Smooth muscle cell (in vitro differentiated cells): ENCODE data around the gene RAB39B. TPM values are rescaled to one million over a fixed set of nuclear protein-coding genes. Genes with fewer than 3 reads are reported as not detected.

Source experiments
- DNase-seq: peaks from one replicate; lab custom pipeline; 2025; ENCODE audit not compliant: unreplicated experiment; lab: John Stamatoyannopoulos, UW
- H2AFZ ChIP-seq: fragments of 200-600 bp; sonication (generic); 2 replicates; pipeline ENCODE4 v1.6.0; 2016; ENCODE audit warnings: antibody characterized with exemption, low read depth, mild to moderate bottlenecking
- H3F3A ChIP-seq: fragments of 200-600 bp; sonication (generic); 2 replicates; pipeline ENCODE4 v1.6.0; 2017; ENCODE audit warnings: antibody characterized with exemption, low read depth
- H3K27ac ChIP-seq: fragments of 200-600 bp; sonication (generic); 2 replicates; pipeline ENCODE4 v1.5.1; 2016; ENCODE audit warnings: low read depth, mild to moderate bottlenecking
- H3K27me3 ChIP-seq: fragments of 200-600 bp; sonication (generic); 2 replicates; pipeline ENCODE4 v1.6.1; 2016; ENCODE audit warnings: low read depth, mild to moderate bottlenecking
- H3K36me3 ChIP-seq: fragments of 200-600 bp; sonication (generic); 2 replicates; pipeline ENCODE4 v1.5.1; 2016; ENCODE audit warnings: low read depth
- H3K4me1 ChIP-seq: fragments of 200-600 bp; sonication (generic); 2 replicates; pipeline ENCODE4 v1.5.1; 2016; ENCODE audit warnings: low read depth
- H3K4me2 ChIP-seq: fragments of 200-600 bp; sonication (generic); 2 replicates; pipeline ENCODE4 v1.6.0; 2016; ENCODE audit warnings: mild to moderate bottlenecking
- H3K4me3 ChIP-seq: fragments of 200-600 bp; sonication (generic); 2 replicates; pipeline ENCODE4 v1.5.1; 2016; ENCODE audit warnings: mild to moderate bottlenecking
- H3K79me2 ChIP-seq: fragments of 200-600 bp; sonication (generic); 2 replicates; pipeline ENCODE4 v1.6.0; 2016; ENCODE audit warnings: low read depth, mild to moderate bottlenecking
- H3K9ac ChIP-seq: fragments of 200-600 bp; sonication (generic); 2 replicates; pipeline ENCODE4 v1.6.0; 2016; ENCODE audit warnings: low read depth
- H3K9me3 ChIP-seq: fragments of 200-600 bp; sonication (generic); replicated peaks from 2 replicates; pipeline ENCODE4 v1.5.1; 2016; ENCODE audit warnings: low read depth
- H4K20me1 ChIP-seq: fragments of 200-600 bp; sonication (generic); 2 replicates; pipeline ENCODE4 v1.6.0; 2016; ENCODE audit warnings: low read depth
- CTCF ChIP-seq: fragments of 200-600 bp; sonication (generic); IDR thresholded peaks from 2 replicates; pipeline ENCODE4 v1.5.1; 2017; ENCODE audit warnings: borderline replicate concordance, mild to moderate bottlenecking, antibody characterized with exemption; ENCODE audit not compliant: insufficient read depth, poor library complexity, severe bottlenecking
- WGBS: methylation state at CpG from one replicate; pipeline ENCODE4 v1.1.7; 2016; ENCODE audit warnings: low lambda C conversion rate; 5-methylcytosine and 5-hydroxymethylcytosine counted together
- polyA plus RNA-seq: library from polyadenylated mRNA; unstranded; fragments of >200 nt; fragmentation: Nextera tagmentation; extraction: Ambion mirVana; gene quantifications from 2 replicates; pipeline ENCODE4 v1.2.1, GENCODE V29; 2016
- total RNA-seq: library from RNA; depleted of rRNA; stranded (reverse); fragments of >200 nt; gene quantifications from 2 replicates; pipeline ENCODE4 v1.2.3, GENCODE V29; 2014

The RAB39B gene
- total and polyA plus RNA-seq, 2 experiments from 2014 or later, result 0.04 TPM; not detected in 1

GRCh38 chrX:155259752-155260151, 4.5 kb downstream of the RAB39B start:
- H3K4me2 ChIP-seq, result no peak overlapping the region
- no peaks in the 10 kb centered on the region for H3K4me1 ChIP-seq
- H3K27ac ChIP-seq, result no peak overlapping the region
- H3K36me3 ChIP-seq, result no peaks in the 10 kb centered on the region
- H4K20me1 ChIP-seq, result no peaks in the 10 kb centered on the region
- H3F3A ChIP-seq, result no peaks in the 10 kb centered on the region
- H3K79me2 ChIP-seq, result no peaks in the 10 kb centered on the region
- no peaks in the 10 kb centered on the region for H3K27me3 ChIP-seq
- no peaks in the 10 kb centered on the region for H3K9me3 ChIP-seq
- no peak overlapping the region for H3K4me3 ChIP-seq
- no peak for DNase-seq
- no peak overlapping the region for H3K9ac ChIP-seq
- TF ChIP-seq CTCF, result no peak
- H2AFZ ChIP-seq, result no peak overlapping the region
- WGBS, result 54% methylated on average over 3 of the region's 3 CpGs

- TF ChIP-seq CTCF, result no peak
- H3K9me3 ChIP-seq, result no peaks in the 10 kb centered on the region
- H3K79me2 ChIP-seq, result no peaks in the 10 kb centered on the region
- H3K4me1 ChIP-seq, result no peaks in the 10 kb centered on the region
- 50% methylated on average over 1 of the region's 1 CpG for WGBS
- no peak overlapping the region for H3K4me2 ChIP-seq
- H3K9ac ChIP-seq, result no peak overlapping the region
- no peak overlapping the region for H3K27ac ChIP-seq
- H4K20me1 ChIP-seq, result no peaks in the 10 kb centered on the region
- no peaks in the 10 kb centered on the region for H3F3A ChIP-seq
- H2AFZ ChIP-seq, result no peak overlapping the region
- no peak for DNase-seq
- no peaks in the 10 kb centered on the region for H3K36me3 ChIP-seq
- H3K4me3 ChIP-seq, result no peak overlapping the region
- no peaks in the 10 kb centered on the region for H3K27me3 ChIP-seq
Measured at GRCh38 chrX:155251391-155251790, 12.9 kb downstream of the RAB39B start.

DNA sequence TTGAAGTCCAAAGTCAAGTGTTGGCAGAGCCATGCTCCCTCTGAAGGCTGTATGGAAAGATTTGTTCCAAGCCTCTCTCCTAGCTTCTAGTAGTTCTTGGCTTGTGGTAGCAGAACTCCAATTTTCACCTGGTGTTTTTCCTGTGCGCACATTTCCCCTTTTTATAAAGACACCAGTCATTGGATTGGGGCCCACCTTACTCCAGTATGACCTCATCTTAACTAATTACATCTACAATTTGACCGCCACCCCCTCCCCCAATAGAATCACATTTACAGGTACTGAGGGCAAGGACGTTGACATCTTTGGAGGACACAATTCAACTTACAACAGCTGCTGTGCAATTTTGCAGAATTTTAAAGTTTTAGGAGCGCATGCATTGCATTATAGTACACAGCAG, 16.8 kb downstream of the RAB39B start:
- Histone ChIP-seq H3K27me3 (no peaks in the 10 kb centered on the region), H3K79me2 (no peaks in the 10 kb centered on the region), H3K27ac (no peak overlapping the region), H3K4me2 (no peak overlapping the region), H3K9ac (no peak overlapping the region), H3K9me3 (no peaks in the 10 kb centered on the region), H3K4me1 (no peaks in the 10 kb centered on the region), H3K4me3 (no peak overlapping the region), H3F3A (no peaks in the 10 kb centered on the region), H2AFZ (no peak overlapping the region), H3K36me3 (no peaks in the 10 kb centered on the region), H4K20me1 (no peaks in the 10 kb centered on the region)
- DNase-seq, result no peak
- 65% methylated on average over 4 of the region's 4 CpGs for WGBS
- TF ChIP-seq CTCF, result no peak

- DNase-seq, result no peak
- no peak for TF ChIP-seq CTCF
- H3K9me3 ChIP-seq, result no peaks in the 10 kb centered on the region
Measured at GRCh38 chrX:155246748-155247147, 17.5 kb downstream of the RAB39B start.

More at GRCh38 chrX:155246748-155247147, 17.5 kb downstream of the RAB39B start:
- no peaks in the 10 kb centered on the region for H3K36me3 ChIP-seq
- H3K27me3 ChIP-seq, result no peaks in the 10 kb centered on the region
- no peak overlapping the region for H3K27ac ChIP-seq
- no peaks in the 10 kb centered on the region for H3K4me1 ChIP-seq
- no peak overlapping the region for H3K4me2 ChIP-seq
- H3F3A ChIP-seq, result no peaks in the 10 kb centered on the region
- no peaks in the 10 kb centered on the region for H4K20me1 ChIP-seq
- no peak overlapping the region for H3K9ac ChIP-seq
- no peak overlapping the region for H3K4me3 ChIP-seq
- H3K79me2 ChIP-seq, result no peaks in the 10 kb centered on the region
- 67% methylated on average over 1 of the region's 1 CpG for WGBS
- H2AFZ ChIP-seq, result no peak overlapping the region
